Psoas muscle (tissue), 8 donors: ENCODE results near the gene CBFA2T2. TPM values are rescaled to one million over a fixed set of nuclear protein-coding genes. Genes with fewer than 3 reads are reported as not detected.
"Not testable (repeated sequence)": the region's sequence is repeated elsewhere in the genome, so short reads cannot be mapped to it uniquely, and the experiment has no call there.

Source experiments
- ATAC-seq, 4 donors: fragments of 200-7000 bp; cut with Tn5 transposase; one replicate each; pipeline ENCODE4 v1.9.1; 2020; ENCODE audit warnings: moderate library complexity in 3 of 4, mild to moderate bottlenecking in 2 of 4
- DNase-seq, 2 donors: peaks; one replicate each; pipeline ENCODE4 v3.0.0-alpha.2; 2020
- H3K27ac ChIP-seq: fragments of 200-600 bp; one replicate; pipeline ENCODE4 v1.8.0; 2022
- H3K27me3 ChIP-seq, 3 donors: fragments of 200-600 bp in 1 of 3; one replicate each; pipeline versions ENCODE4 v1.6.1 to v1.8.0; 2013 to 2022; ENCODE audit warnings: low read length in 2 of 3, mild to moderate bottlenecking in 2 of 3, moderate library complexity in 1 of 3; ENCODE audit not compliant: insufficient read depth in 3 of 3
- H3K36me3 ChIP-seq, 2 donors: fragments of 200-600 bp in 1 of 2; one replicate each; pipeline versions ENCODE4 v1.6.1 to v1.8.0; 2013 to 2022; ENCODE audit warnings: low read depth in 1 of 2, mild to moderate bottlenecking in 1 of 2, moderate library complexity in 1 of 2; ENCODE audit not compliant: insufficient read depth in 1 of 2
- H3K4me1 ChIP-seq: fragments of 200-600 bp; one replicate; pipeline ENCODE4 v1.8.0; 2022
- H3K4me3 ChIP-seq: fragments of 200-600 bp; one replicate; pipeline ENCODE4 v1.8.0; 2022; ENCODE audit warnings: mild to moderate bottlenecking
- H3K9me3 ChIP-seq: fragments of 200-600 bp; one replicate; pipeline ENCODE4 v1.8.0; 2022
- CTCF ChIP-seq: fragments of 200-600 bp; IDR thresholded peaks from one replicate; pipeline ENCODE4 v1.8.0; 2022; ENCODE audit warnings: antibody characterized with exemption
- WGBS, 3 donors: extraction: QIAGEN DNeasy Blood & Tissue Kit; methylation state at CpG; one replicate each; pipeline versions ENCODE4 v1.1.6 to v1.1.7; 2013; 5-methylcytosine and 5-hydroxymethylcytosine counted together
- intact Hi-C, 2 donors: fragments of 100-400 bp; cut with DNase I; formaldehyde crosslinking; loops; one replicate each; pipeline versions ENCODE4 v1.11.0 to v1.14.2; 2022
- polyA plus RNA-seq, 3 donors: library from polyadenylated mRNA; stranded (reverse); fragments of 200-250 nt; gene quantifications; one replicate each; pipeline ENCODE4 v1.2.3, GENCODE V29; 2013
- total RNA-seq, 4 donors: library from RNA; stranded (reverse); fragmentation: NEBNext Ultra II Directional in 2 of 4; extraction: Animal tissue kit (Norgen Biotek cat#: 25700) in 2 of 4; gene quantifications; one replicate each; pipeline versions ENCODE4 v1.2.1 to v1.2.4, GENCODE V29; 2021 to 2023
- donor health status: healthy with polysubstance abuse.
- donor health status: DM: no; HTN: no; CAD: no; lungs with moderate emphysema.
- donor health status: Bipolar disorder and iron deficiency.
- donor health status: healthy.
- donor health status: DM: yes; HTN: yes; CAD: no.
- donor health status: DM: no; HTN: no; CAD: no.
- donor health status: DM: no; HTN: no; CAD: no.
- donor health status: DM: yes; HTN: yes; CAD: no.

The CBFA2T2 gene
- total and polyA plus RNA-seq, 7 donors, result 3.8 to 9.3 (median 7.0) TPM

GRCh38 chr20:33697129-33697528 is 207.2 kb downstream of the CBFA2T2 start:
- no peaks in the 10 kb centered on the region for H3K4me1 ChIP-seq
- no peaks in the 10 kb centered on the region for H3K27me3 ChIP-seq
- ATAC-seq (peak in 2 of 4 donors; percentile 49 to 56), DNase-seq (peak; percentile 65 to 71)
- no peak for TF ChIP-seq CTCF
- H3K9me3 ChIP-seq, result no peaks in the 10 kb centered on the region
- 63 to 71% (median 69%) methylated on average over 8 of the region's 8 CpGs for WGBS, 3 donors
- no peaks in the 10 kb centered on the region for H3K36me3 ChIP-seq
- no peak overlapping the region for H3K4me3 ChIP-seq
- H3K27ac ChIP-seq, result no peak overlapping the region
- intact Hi-C loops, result no loop called here

GRCh38 chr20:33698966-33699365 is 209.1 kb downstream of the CBFA2T2 start:
- intact Hi-C loops, H3K9me3 ChIP-seq, DNase-seq, ATAC-seq, H3K27me3 ChIP-seq, H3K4me1 ChIP-seq, H3K36me3 ChIP-seq, H3K27ac ChIP-seq, H3K4me3 ChIP-seq: not testable (repeated sequence)
- WGBS, 3 donors, result 92 to 100% (median 95%) methylated on average over 6 to 19 of the region's 27 CpGs

Other genes starting within 250 kb of the CBFA2T2 start
- gene BPIFB1, start 206.9 kb upstream of the CBFA2T2 start, total RNA-seq, result not detected
- under 1 TPM in 1 of 3 donors, not detected in 2; 0.04 TPM for gene BPIFB1, start 206.9 kb upstream of the CBFA2T2 start, polyA plus RNA-seq
- 10 to 100 TPM; 14.7 to 28.4 (median 22.8) TPM for gene CDK5RAP1, start 88.6 kb upstream of the CBFA2T2 start, total RNA-seq
- 10 to 100 TPM; 25.8 to 43.3 (median 26.2) TPM for gene CDK5RAP1, start 88.6 kb upstream of the CBFA2T2 start, polyA plus RNA-seq
- gene SNTA1, start 46.3 kb upstream of the CBFA2T2 start, total RNA-seq, result 100 to 1,000 TPM; 102 to 150 (median 129) TPM
- gene SNTA1, start 46.3 kb upstream of the CBFA2T2 start, polyA plus RNA-seq, result 100 to 1,000 TPM in 2 of 3 donors, 10 to 100 TPM in 1; 36.6 to 196 (median 165) TPM
- gene C20orf144, start 172.2 kb downstream of the CBFA2T2 start, total RNA-seq, result not detected
- gene C20orf144, start 172.2 kb downstream of the CBFA2T2 start, polyA plus RNA-seq, result under 1 TPM in 2 of 3 donors, not detected in 1; 0.05 to 0.08 TPM
- under 1 TPM in 3 of 4 donors, not detected in 1; 0.27 to 0.42 (median 0.37) TPM for gene ACTL10, start 176.8 kb downstream of the CBFA2T2 start, total RNA-seq
- gene ACTL10, start 176.8 kb downstream of the CBFA2T2 start, polyA plus RNA-seq, result under 1 TPM; 0.04 to 0.74 (median 0.42) TPM
- gene NECAB3, start 184.3 kb downstream of the CBFA2T2 start, total RNA-seq, result 10 to 100 TPM; 57.9 to 98.0 (median 77.3) TPM
- 10 to 100 TPM; 37.8 to 72.0 (median 63.7) TPM for gene NECAB3, start 184.3 kb downstream of the CBFA2T2 start, polyA plus RNA-seq
- 1 to 10 TPM in 2 of 4 donors, under 1 TPM in 2; 0.73 to 1.3 (median 0.94) TPM for gene E2F1, start 196.3 kb downstream of the CBFA2T2 start, total RNA-seq
- gene E2F1, start 196.3 kb downstream of the CBFA2T2 start, polyA plus RNA-seq, result 1 to 10 TPM in 1 of 3 donors, under 1 TPM in 2; 0.79 to 6.5 (median 0.84) TPM
- 10 to 100 TPM in 1 of 4 donors, 1 to 10 TPM in 3; 4.2 to 10.6 (median 5.1) TPM for gene PXMP4, start 230.2 kb downstream of the CBFA2T2 start, total RNA-seq
- gene PXMP4, start 230.2 kb downstream of the CBFA2T2 start, polyA plus RNA-seq, result 1 to 10 TPM; 1.9 to 6.0 (median 3.4) TPM
- 1 to 10 TPM; 1.3 to 2.4 (median 1.5) TPM for gene ZNF341, start 241.9 kb downstream of the CBFA2T2 start, total RNA-seq
- gene ZNF341, start 241.9 kb downstream of the CBFA2T2 start, polyA plus RNA-seq, result 1 to 10 TPM; 1.5 to 3.0 (median 2.5) TPM